Choroid plexus epithelial cell (primary cell): Measurements from ENCODE around the gene TKFC.

Experiments used
- DNase-seq: peaks from one replicate; pipeline ENCODE4 v3.0.0-alpha.2; 2010; ENCODE audit warnings: low read depth
- H3K4me3 ChIP-seq: 2 replicates; pipeline ENCODE4 v1.5.1; 2011; ENCODE audit warnings: low read depth, mild to moderate bottlenecking, control low read depth, low read length, moderate library complexity
- TF ChIP-seq, protein P1 (sequence below): conservative IDR thresholded peaks from 2 replicates; pipeline ENCODE4 v1.5.1; 2011; ENCODE audit warnings: low read depth, mild to moderate bottlenecking, control low read depth, inconsistent platforms, low read length, moderate library complexity

The TKFC gene

DNA sequence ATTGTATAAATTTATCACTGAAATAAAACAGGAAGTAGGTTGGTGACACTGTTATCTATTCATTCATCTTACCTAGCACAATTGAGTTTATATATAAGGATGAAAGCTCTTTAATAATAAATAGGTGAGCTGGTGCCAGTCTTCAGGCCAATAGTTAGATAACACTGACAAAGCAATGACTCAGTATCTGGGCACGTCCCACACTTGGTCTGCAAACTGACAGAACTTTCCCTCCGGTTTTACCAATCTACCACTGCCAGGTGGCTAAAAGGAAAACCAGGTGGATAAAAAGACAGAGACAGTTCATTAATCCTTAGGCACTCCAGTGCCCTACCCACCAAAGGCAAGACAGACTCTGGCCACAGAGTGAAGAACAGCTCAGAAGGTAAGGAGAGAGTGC, 17.8 kb upstream of the TKFC start:
- DNase-seq: no peak
- TF ChIP-seq, protein P1, sequence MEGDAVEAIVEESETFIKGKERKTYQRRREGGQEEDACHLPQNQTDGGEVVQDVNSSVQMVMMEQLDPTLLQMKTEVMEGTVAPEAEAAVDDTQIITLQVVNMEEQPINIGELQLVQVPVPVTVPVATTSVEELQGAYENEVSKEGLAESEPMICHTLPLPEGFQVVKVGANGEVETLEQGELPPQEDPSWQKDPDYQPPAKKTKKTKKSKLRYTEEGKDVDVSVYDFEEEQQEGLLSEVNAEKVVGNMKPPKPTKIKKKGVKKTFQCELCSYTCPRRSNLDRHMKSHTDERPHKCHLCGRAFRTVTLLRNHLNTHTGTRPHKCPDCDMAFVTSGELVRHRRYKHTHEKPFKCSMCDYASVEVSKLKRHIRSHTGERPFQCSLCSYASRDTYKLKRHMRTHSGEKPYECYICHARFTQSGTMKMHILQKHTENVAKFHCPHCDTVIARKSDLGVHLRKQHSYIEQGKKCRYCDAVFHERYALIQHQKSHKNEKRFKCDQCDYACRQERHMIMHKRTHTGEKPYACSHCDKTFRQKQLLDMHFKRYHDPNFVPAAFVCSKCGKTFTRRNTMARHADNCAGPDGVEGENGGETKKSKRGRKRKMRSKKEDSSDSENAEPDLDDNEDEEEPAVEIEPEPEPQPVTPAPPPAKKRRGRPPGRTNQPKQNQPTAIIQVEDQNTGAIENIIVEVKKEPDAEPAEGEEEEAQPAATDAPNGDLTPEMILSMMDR: no peak
- no peak overlapping the region for H3K4me3 ChIP-seq

DNA sequence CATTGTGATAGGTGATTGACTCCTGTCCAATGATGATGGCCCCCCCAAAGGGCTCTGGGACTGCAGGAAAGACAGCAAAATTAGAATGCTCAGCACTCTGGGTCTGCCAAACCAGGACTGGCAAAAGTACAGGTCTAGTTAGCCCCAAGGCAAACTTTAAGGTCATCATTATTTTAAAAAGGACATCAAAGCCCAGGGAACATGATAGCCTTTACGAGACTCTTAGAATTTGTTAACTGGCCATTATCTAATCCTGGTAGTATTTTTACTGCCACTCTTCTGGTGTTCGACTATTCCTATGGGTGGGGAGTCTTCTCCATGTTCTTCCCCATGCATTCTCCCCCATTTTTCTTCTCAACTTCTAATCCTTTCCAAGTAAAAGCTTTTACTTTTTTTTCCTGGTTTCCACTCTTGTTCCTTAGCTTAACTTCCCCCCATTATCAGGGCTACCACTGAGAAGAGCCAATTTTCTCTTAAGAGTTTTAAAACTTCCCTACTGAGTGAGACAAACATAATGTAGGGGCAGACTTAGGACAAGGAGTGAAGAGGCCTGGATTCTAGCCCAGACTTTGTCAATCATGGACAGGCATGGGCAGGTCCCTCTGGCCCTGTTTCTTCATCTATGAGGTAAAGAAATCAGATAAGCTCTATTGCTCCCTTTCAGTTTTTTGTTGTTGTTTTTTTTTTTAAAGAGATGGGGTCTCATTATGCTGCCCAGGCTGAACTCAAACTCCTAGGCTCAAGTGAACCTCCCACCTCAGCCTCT, 7.2 kb upstream of the TKFC start:
- DNase-seq: peak; percentile 87
- no peak overlapping the region for H3K4me3 ChIP-seq
- TF ChIP-seq, protein P1: no peak

DNA sequence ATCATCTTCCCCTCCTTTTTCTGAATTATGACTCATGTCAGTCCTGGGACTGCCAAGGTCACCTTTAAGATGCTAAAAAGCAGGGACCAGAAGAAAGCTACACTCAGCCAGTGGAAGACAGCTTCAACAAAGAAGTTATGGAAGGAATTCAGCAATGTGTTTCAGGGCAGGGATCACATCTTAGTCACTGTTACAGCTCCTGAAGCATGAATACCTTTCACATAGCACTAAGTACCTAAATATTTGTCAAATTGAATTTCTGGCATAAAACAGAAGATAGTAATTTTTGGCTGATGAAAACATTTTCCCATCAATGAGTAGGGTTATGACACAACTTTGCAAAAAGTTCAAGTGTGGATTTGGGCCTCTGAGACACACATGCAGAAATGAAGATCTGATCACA, 5.4 kb upstream of the TKFC start:
- peak; percentile 82 for DNase-seq
- TF ChIP-seq, protein P1: no peak

DNA sequence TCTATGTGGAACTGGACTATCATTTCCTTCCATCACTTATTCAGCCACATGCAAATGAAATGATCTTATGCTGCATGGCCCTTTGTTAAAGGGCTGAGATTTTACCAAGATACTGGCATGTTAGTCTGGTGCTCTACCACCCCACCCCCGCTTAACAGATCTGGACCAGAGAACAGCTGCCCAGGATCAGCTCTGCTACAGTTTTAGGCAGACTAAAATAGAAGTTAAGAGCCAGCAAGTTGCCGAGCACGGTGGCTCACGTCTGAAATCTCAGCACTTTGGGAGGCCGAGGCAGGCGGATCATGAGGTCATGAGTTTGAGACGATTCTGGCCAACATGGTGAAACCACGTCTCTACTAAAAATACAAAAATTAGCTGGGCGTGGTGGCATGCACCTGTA, 4.7 kb upstream of the TKFC start:
- TF ChIP-seq, protein P1: no peak
- DNase-seq: no peak
- no peak overlapping the region for H3K4me3 ChIP-seq

More for the DNA sequence above, 5.4 kb upstream of the TKFC start:
- H3K4me3 ChIP-seq: no peak overlapping the region

DNA sequence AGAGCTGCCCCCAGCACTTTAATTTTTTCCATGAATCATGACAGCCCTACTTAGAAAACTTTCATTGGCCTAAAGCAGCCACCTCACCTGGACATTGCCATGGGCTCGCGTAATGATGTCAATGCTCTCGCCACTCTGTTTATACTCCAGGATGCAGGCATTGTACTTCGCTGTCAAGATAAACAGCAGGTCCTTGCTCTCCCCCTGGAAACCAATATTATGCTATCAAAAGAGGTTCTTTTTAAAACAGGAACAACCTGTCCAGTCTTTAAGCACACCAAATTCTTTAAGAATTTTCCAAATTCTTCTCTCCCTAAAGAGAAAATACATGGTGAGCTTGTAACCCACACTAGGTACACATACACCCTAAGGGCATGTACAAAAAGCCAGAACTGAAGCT, 3.2 kb upstream of the TKFC start:
- H3K4me3 ChIP-seq: no peak overlapping the region
- TF ChIP-seq, protein P1: no peak
- DNase-seq: no peak

DNA sequence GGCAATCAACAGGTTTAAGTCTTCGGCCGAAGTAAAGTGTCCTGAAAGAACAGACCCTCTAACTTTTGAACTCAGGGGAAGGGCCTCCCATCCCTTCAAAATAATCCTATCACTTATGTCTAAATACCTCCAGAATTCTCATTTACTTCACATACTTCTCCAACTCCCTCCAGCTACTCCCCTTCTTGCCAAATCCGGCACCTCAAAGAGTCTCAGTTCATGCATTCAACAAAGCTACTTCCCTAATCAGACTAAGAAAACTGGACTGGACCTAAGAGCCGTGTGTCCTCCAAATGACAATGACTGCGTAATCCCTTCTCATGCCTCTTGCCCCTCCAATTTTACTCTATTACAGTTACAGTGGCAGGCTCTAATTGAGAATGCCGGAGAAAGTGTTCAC, 1.4 kb upstream of the TKFC start:
- no peak for DNase-seq
- peak overlapping the region; percentile 98 for H3K4me3 ChIP-seq
- TF ChIP-seq, protein P1: no peak

DNA sequence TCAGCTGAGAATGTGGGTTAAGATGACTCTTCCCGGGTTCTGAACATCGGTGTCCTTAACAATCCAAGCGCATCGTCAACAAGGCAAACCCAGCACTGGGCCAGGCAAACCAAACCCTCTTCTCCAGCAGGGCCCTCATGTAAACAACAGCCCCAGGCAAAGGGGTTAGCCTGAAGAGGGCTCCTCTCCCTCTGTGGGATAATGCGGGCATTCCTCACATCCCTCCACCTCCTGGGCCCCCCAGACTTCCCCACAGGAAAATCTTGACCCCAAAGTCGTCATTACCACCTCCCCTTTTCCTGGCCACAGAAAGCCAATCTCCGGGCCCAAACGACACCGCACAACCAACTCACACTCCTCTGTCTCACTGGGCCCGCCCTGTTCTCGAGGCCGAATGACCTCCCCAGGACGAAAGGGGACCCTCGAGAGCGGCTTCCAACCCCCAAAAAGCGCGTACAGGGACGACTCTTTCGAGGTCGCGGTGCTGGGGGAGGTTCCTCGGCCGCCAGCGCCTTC, 689 bp upstream of the TKFC start:
- H3K4me3 ChIP-seq: peak overlapping the region; percentile 98
- TF ChIP-seq, protein P1: no peak
- peak; percentile 43 for DNase-seq
